BLaER1 treated with 17β-estradiol and CSF1 and Interleukin-3, amounts not matched to agents 10 nM and 100 nM (cell line): ENCODE measurements around the gene TXNDC8.

Source experiments
- H3K27ac ChIP-seq, 11 experiments: shearing (Covaris generic); formaldehyde crosslinking; 2 replicates each; pipeline ENCODE4 v1.8.1; 2022
- H3K27me3 ChIP-seq, 11 experiments: shearing (Covaris generic); formaldehyde crosslinking; 2 replicates each; pipeline ENCODE4 v1.8.1; 2022
- H3K36me3 ChIP-seq, 11 experiments: shearing (Covaris generic); formaldehyde crosslinking; 2 replicates each; pipeline ENCODE4 v1.8.1; 2022
- H3K4me1 ChIP-seq, 10 experiments: shearing (Covaris generic); formaldehyde crosslinking; 2 replicates each; pipeline ENCODE4 v1.8.1; 2022
- H3K4me2 ChIP-seq, 11 experiments: shearing (Covaris generic); formaldehyde crosslinking; 2 replicates each; pipeline ENCODE4 v1.8.1; 2022
- H3K4me3 ChIP-seq, 10 experiments: shearing (Covaris generic); formaldehyde crosslinking; 2 replicates each; pipeline ENCODE4 v1.8.1; 2022
- H3K9ac ChIP-seq, 11 experiments: shearing (Covaris generic); formaldehyde crosslinking; 2 replicates each; pipeline ENCODE4 v1.8.1; 2022
- H3K9me3 ChIP-seq, 11 experiments: shearing (Covaris generic); formaldehyde crosslinking; replicated peaks in 1 of 11; 2 replicates each; pipeline ENCODE4 v1.8.1; 2022
- H4K20me1 ChIP-seq, 11 experiments: shearing (Covaris generic); formaldehyde crosslinking; 2 replicates each; pipeline ENCODE4 v1.8.1; 2022
- Cebpa-rat ChIP-seq, 11 experiments: shearing (Covaris generic); IDR thresholded peaks; 2 replicates each; pipeline ENCODE4 v1.8.1; 2022

The TXNDC8 gene

GRCh38 chr9:110290001-110290400 lies 47.7 kb downstream of the TXNDC8 start:
- TF ChIP-seq Cebpa-rat (IDR thresholded peaks at IDR 0.05): no peak
- Histone ChIP-seq H3K4me1 (no peaks in the 10 kb centered on the region), H3K9me3 (no peaks in the 10 kb centered on the region), H3K9ac (no peak overlapping the region), H3K27ac (no peak overlapping the region), H3K4me2 (no peak overlapping the region), H3K36me3 (no peaks in the 10 kb centered on the region), H3K27me3 (no peaks in the 10 kb centered on the region), H3K4me3 (no peak overlapping the region), H4K20me1 (no peaks in the 10 kb centered on the region)

GRCh38 chr9:110288503-110288902 lies 49.2 kb downstream of the TXNDC8 start:
- H3K4me1 ChIP-seq: peaks cover 0 to 2% (median 0%) of the 10 kb centered on the region in 10 experiments; a peak in 4 of 20 replicates
- H3K4me3 ChIP-seq: no peak overlapping the region
- no peaks in the 10 kb centered on the region for H3K36me3 ChIP-seq
- no peak overlapping the region for H3K4me2 ChIP-seq
- TF ChIP-seq Cebpa-rat (IDR thresholded peaks at IDR 0.05): no peak
- no peak overlapping the region for H3K27ac ChIP-seq
- no peaks in the 10 kb centered on the region for H3K9me3 ChIP-seq
- H3K27me3 ChIP-seq: no peaks in the 10 kb centered on the region
- H4K20me1 ChIP-seq: no peaks in the 10 kb centered on the region
- no peak overlapping the region for H3K9ac ChIP-seq

- no peak overlapping the region for H3K4me3 ChIP-seq
- H3K4me2 ChIP-seq: no peak overlapping the region
- no peak overlapping the region for H3K9ac ChIP-seq
- H3K4me1 ChIP-seq: peaks cover 6 to 14% (median 11%) of the 10 kb centered on the region in 10 experiments
- no peak for TF ChIP-seq Cebpa-rat (IDR thresholded peaks at IDR 0.05)
- H3K27ac ChIP-seq: no peak overlapping the region
- no peaks in the 10 kb centered on the region for H3K9me3 ChIP-seq
- no peaks in the 10 kb centered on the region for H4K20me1 ChIP-seq
- no peaks in the 10 kb centered on the region for H3K27me3 ChIP-seq
- no peaks in the 10 kb centered on the region for H3K36me3 ChIP-seq
Measured at GRCh38 chr9:110287289-110287680, 50.4 kb downstream of the TXNDC8 start.

GRCh38 chr9:110284211-110284844 lies 53.3 kb downstream of the TXNDC8 start:
- H3K27ac ChIP-seq: no peak overlapping the region
- peaks cover 9 to 26% (median 17%) of the 10 kb centered on the region in 10 experiments for H3K4me1 ChIP-seq
- no peaks in the 10 kb centered on the region for H3K36me3 ChIP-seq
- H3K4me3 ChIP-seq: no peak overlapping the region
- H3K9me3 ChIP-seq: no peaks in the 10 kb centered on the region
- no peak overlapping the region for H3K9ac ChIP-seq
- no peaks in the 10 kb centered on the region for H4K20me1 ChIP-seq
- H3K4me2 ChIP-seq: no peak overlapping the region
- no peak for TF ChIP-seq Cebpa-rat (IDR thresholded peaks at IDR 0.05)
- peaks cover 0 to 13% (median 0%) of the 10 kb centered on the region in 11 experiments; a peak in 4 of 22 replicates for H3K27me3 ChIP-seq

DNA sequence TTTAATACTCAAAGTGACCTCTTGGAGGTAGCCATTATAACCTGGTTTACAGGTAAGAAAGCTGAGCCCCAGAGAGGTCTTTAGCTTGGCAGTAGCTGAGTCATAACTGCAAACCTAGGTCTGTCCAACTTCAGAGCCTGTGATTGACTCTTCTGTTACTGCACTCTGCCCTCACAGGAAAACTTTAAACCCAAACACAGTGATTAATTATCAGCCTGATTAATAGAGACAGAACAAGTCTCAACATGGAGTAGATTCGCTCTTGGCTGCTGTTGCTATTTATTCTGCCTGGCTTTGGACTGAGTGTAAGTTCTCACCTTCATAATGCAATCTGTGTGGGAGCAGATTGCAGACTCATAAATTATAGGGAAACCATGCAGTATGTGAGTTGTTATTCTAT lies 53.9 kb downstream of the TXNDC8 start:
- no peak overlapping the region for H3K4me3 ChIP-seq
- H3K4me2 ChIP-seq: peak overlapping the region in 1 of 11 experiments; percentile 75; a peak in 1 of 22 replicates
- H3K27ac ChIP-seq: no peak overlapping the region; a peak in 1 of 22 replicates
- no peak for TF ChIP-seq Cebpa-rat (IDR thresholded peaks at IDR 0.05)
- peaks cover 9 to 26% (median 17%) of the 10 kb centered on the region in 10 experiments for H3K4me1 ChIP-seq
- no peaks in the 10 kb centered on the region for H4K20me1 ChIP-seq
- no peak overlapping the region for H3K9ac ChIP-seq
- H3K9me3 ChIP-seq: no peaks in the 10 kb centered on the region
- H3K36me3 ChIP-seq: no peaks in the 10 kb centered on the region
- peaks cover 0 to 13% (median 0%) of the 10 kb centered on the region in 11 experiments; a peak in 4 of 22 replicates for H3K27me3 ChIP-seq

GRCh38 chr9:110282739-110283081 lies 55.0 kb downstream of the TXNDC8 start:
- peak overlapping the region; percentile 11 to 81 (median 55); a peak in 21 of 22 replicates for H3K4me2 ChIP-seq
- no peaks in the 10 kb centered on the region for H3K9me3 ChIP-seq
- H3K27me3 ChIP-seq: peaks cover 0 to 13% (median 0%) of the 10 kb centered on the region in 11 experiments; a peak in 4 of 22 replicates
- peak overlapping the region in 3 of 11 experiments; percentile 40 to 51 (median 50); a peak in 5 of 22 replicates for H3K27ac ChIP-seq
- H3K4me3 ChIP-seq: 0 out of 20 replicates have a peak overlapping the region, but pooled peaks of 1 of the 10 experiments have one; percentile 21
- no peaks in the 10 kb centered on the region for H4K20me1 ChIP-seq
- no peak overlapping the region for H3K9ac ChIP-seq
- H3K4me1 ChIP-seq: peaks cover 9 to 26% (median 17%) of the 10 kb centered on the region in 10 experiments
- H3K36me3 ChIP-seq: no peaks in the 10 kb centered on the region
- TF ChIP-seq Cebpa-rat (IDR thresholded peaks at IDR 0.05): no peak

DNA sequence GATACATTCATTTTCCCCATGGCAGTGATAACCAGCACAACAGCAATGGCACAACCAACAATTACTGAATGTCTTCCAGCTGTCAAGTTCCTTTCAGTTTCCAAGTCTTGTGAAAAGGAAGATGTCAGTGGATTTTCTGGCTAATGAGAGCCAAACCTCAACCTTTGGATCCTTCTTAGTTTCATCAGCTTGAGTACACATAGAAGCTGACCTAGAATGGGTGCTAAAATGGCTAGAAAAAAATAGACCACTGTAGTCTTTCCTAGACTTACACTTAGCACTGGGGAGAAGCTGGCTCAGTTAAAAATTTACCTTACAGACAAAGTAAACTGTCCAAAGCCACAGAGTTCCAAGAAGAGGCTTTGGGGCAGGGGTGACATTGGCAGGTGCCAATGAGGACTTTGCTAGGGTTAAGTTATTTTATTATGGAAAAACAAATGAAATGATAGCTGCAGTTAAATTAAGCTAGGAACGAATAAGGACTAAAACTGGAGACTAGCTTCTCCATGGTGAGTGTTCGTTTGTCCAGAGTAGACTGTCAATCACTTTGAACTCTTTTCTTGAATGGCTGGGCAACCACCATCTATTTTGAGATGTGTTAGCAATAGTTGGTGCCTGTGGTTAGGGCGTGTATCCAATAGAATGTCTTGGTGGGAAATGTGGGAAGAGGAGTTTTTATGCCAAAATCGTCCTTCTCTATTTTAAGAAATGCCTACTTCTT lies 55.5 kb downstream of the TXNDC8 start:
- Histone ChIP-seq H3K4me1 (peaks cover 9 to 26% (median 17%) of the 10 kb centered on the region in 10 experiments), H4K20me1 (no peaks in the 10 kb centered on the region), H3K27me3 (peaks cover 0 to 13% (median 0%) of the 10 kb centered on the region in 11 experiments; a peak in 4 of 22 replicates), H3K9ac (no peak overlapping the region), H3K4me2 (peak overlapping the region; percentile 11 to 81 (median 55); a peak in 21 of 22 replicates), H3K9me3 (no peaks in the 10 kb centered on the region), H3K4me3 (no peak overlapping the region), H3K27ac (peak overlapping the region in 4 of 11 experiments; percentile 31 to 65 (median 46); a peak in 8 of 22 replicates), H3K36me3 (no peaks in the 10 kb centered on the region)
- TF ChIP-seq Cebpa-rat (IDR thresholded peaks at IDR 0.05): no peak

- no peak for TF ChIP-seq Cebpa-rat (IDR thresholded peaks at IDR 0.05)
- Histone ChIP-seq H3K9ac (no peak overlapping the region), H3K4me1 (peaks cover 9 to 22% (median 15%) of the 10 kb centered on the region in 10 experiments), H3K4me3 (no peak overlapping the region), H3K9me3 (no peaks in the 10 kb centered on the region), H4K20me1 (no peaks in the 10 kb centered on the region), H3K27ac (no peak overlapping the region), H3K4me2 (no peak overlapping the region), H3K36me3 (no peaks in the 10 kb centered on the region), H3K27me3 (peaks cover 0 to 16% (median 0%) of the 10 kb centered on the region in 11 experiments; a peak in 4 of 22 replicates)
Measured at GRCh38 chr9:110278080-110278707, 59.5 kb downstream of the TXNDC8 start.

DNA sequence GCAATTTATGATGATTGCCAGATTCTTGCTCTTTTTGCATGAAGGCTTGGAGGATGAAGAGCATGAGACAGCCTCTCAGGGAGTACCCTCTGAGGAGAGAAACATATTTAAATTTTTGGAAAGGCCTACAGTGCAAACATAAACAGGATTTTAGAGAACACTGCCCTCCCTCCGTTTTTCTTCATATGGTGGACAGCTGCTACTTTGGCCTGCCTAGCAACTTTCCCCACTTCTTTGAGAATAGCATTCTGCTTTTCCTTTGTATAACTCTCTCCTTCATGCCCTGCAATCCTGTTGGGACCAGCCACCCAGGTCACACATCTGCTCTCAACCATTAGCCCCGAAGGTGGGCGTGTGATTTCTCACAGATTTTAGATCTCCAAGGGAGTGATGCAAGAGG lies 60.9 kb downstream of the TXNDC8 start:
- Histone ChIP-seq H3K4me2 (no peak overlapping the region), H3K9me3 (no peaks in the 10 kb centered on the region), H3K9ac (no peak overlapping the region), H3K27ac (no peak overlapping the region), H3K4me1 (peaks cover 0 to 7% (median 2%) of the 10 kb centered on the region in 10 experiments; a peak in 11 of 20 replicates), H4K20me1 (no peaks in the 10 kb centered on the region), H3K4me3 (no peak overlapping the region), H3K36me3 (no peaks in the 10 kb centered on the region), H3K27me3 (peaks cover 0 to 16% (median 0%) of the 10 kb centered on the region in 11 experiments; a peak in 4 of 22 replicates)
- TF ChIP-seq Cebpa-rat (IDR thresholded peaks at IDR 0.05): no peak
